ENCODE data around the gene MARCHF11.

Gene MARCHF11

GRCh38 chr5:16050414-16050813 is 129.2 kb downstream of the MARCHF11 start:
- FAIRE-seq (no peak), DNase-seq (ENCODE audit: insufficient read length) (no peak)
- TF ChIP-seq TAF1 (IDR thresholded peaks at IDR 0.05; ENCODE audit: borderline replicate concordance, low read depth, low read length), result no peak
- TF ChIP-seq POLR2A (IDR thresholded peaks at IDR 0.05; ENCODE audit: low read depth, low read length), result no peak
- no peak for TF ChIP-seq POLR2AphosphoS5 (IDR thresholded peaks at IDR 0.05; ENCODE audit: low read depth, low read length)

GRCh38 chr5:16049761-16050160 is 129.8 kb downstream of the MARCHF11 start:
- FAIRE-seq (no peak), DNase-seq (ENCODE audit: insufficient read length) (no peak)
- no peak for TF ChIP-seq POLR2A (IDR thresholded peaks at IDR 0.05; ENCODE audit: low read depth, low read length)
- TF ChIP-seq TAF1 (IDR thresholded peaks at IDR 0.05; ENCODE audit: borderline replicate concordance, low read depth, low read length), result no peak
- no peak for TF ChIP-seq POLR2AphosphoS5 (IDR thresholded peaks at IDR 0.05; ENCODE audit: low read depth, low read length)

- TF ChIP-seq POLR2AphosphoS5 (IDR thresholded peaks at IDR 0.05; ENCODE audit: low read depth, low read length), result no peak
- DNase-seq (ENCODE audit: insufficient read length) (no peak), FAIRE-seq (no peak)
Measured at GRCh38 chr5:16048132-16048531, 131.5 kb downstream of the MARCHF11 start.

GRCh38 chr5:16043349-16043965 is 136.1 kb downstream of the MARCHF11 start:
- DNase-seq (ENCODE audit: insufficient read length), result no peak
- no peak for TF ChIP-seq POLR2A (IDR thresholded peaks at IDR 0.05; ENCODE audit: low read depth, low read length)
- no peak for FAIRE-seq

GRCh38 chr5:16037121-16037845 is 142.3 kb downstream of the MARCHF11 start:
- no peak for DNase-seq (ENCODE audit: insufficient read length)
- FAIRE-seq, result no peak
- TF ChIP-seq TAF1 (IDR thresholded peaks at IDR 0.05; ENCODE audit: borderline replicate concordance, low read depth, low read length) (no peak), POLR2A (IDR thresholded peaks at IDR 0.05; ENCODE audit: low read depth, low read length) (no peak), POLR2AphosphoS5 (IDR thresholded peaks at IDR 0.05; ENCODE audit: low read depth, low read length) (no peak)

GRCh38 chr5:16034319-16035001 is 145.1 kb downstream of the MARCHF11 start:
- DNase-seq (ENCODE audit: insufficient read length) (no peak), FAIRE-seq (no peak)
- TF ChIP-seq TAF1 (IDR thresholded peaks at IDR 0.05; ENCODE audit: borderline replicate concordance, low read depth, low read length) (no peak), POLR2AphosphoS5 (IDR thresholded peaks at IDR 0.05; ENCODE audit: low read depth, low read length) (no peak), POLR2A (IDR thresholded peaks at IDR 0.05; ENCODE audit: low read depth, low read length) (no peak)

- DNase-seq (ENCODE audit: insufficient read length), result no peak
- FAIRE-seq, result no peak
- TF ChIP-seq POLR2A (IDR thresholded peaks at IDR 0.05; ENCODE audit: low read depth, low read length) (no peak), TAF1 (IDR thresholded peaks at IDR 0.05; ENCODE audit: borderline replicate concordance, low read depth, low read length) (no peak), POLR2AphosphoS5 (IDR thresholded peaks at IDR 0.05; ENCODE audit: low read depth, low read length) (no peak)
Measured at GRCh38 chr5:16033187-16033925, 146.2 kb downstream of the MARCHF11 start.

- no peak for DNase-seq (ENCODE audit: insufficient read length)
- no peak for FAIRE-seq
- no peak for TF ChIP-seq POLR2A (IDR thresholded peaks at IDR 0.05; ENCODE audit: low read depth, low read length)
- no peak for TF ChIP-seq TAF1 (IDR thresholded peaks at IDR 0.05; ENCODE audit: borderline replicate concordance, low read depth, low read length)
- no peak for TF ChIP-seq POLR2AphosphoS5 (IDR thresholded peaks at IDR 0.05; ENCODE audit: low read depth, low read length)
Measured at GRCh38 chr5:16028708-16029107, 150.9 kb downstream of the MARCHF11 start.

GRCh38 chr5:16025681-16026080 is 153.9 kb downstream of the MARCHF11 start:
- no peak for DNase-seq (ENCODE audit: insufficient read length)
- TF ChIP-seq POLR2AphosphoS5 (IDR thresholded peaks at IDR 0.05; ENCODE audit: low read depth, low read length) (no peak), POLR2A (IDR thresholded peaks at IDR 0.05; ENCODE audit: low read depth, low read length) (no peak), TAF1 (IDR thresholded peaks at IDR 0.05; ENCODE audit: borderline replicate concordance, low read depth, low read length) (no peak)
- FAIRE-seq, result no peak

- no peak for DNase-seq (ENCODE audit: insufficient read length)
- TF ChIP-seq TAF1 (IDR thresholded peaks at IDR 0.05; ENCODE audit: borderline replicate concordance, low read depth, low read length), result no peak
- TF ChIP-seq POLR2AphosphoS5 (IDR thresholded peaks at IDR 0.05; ENCODE audit: low read depth, low read length), result no peak
- no peak for TF ChIP-seq POLR2A (IDR thresholded peaks at IDR 0.05; ENCODE audit: low read depth, low read length)
- FAIRE-seq, result no peak
Measured at GRCh38 chr5:16018970-16019369, 160.6 kb downstream of the MARCHF11 start.

- FAIRE-seq (no peak), DNase-seq (ENCODE audit: insufficient read length) (no peak)
- no peak for TF ChIP-seq POLR2AphosphoS5 (IDR thresholded peaks at IDR 0.05; ENCODE audit: low read depth, low read length)
- no peak for TF ChIP-seq TAF1 (IDR thresholded peaks at IDR 0.05; ENCODE audit: borderline replicate concordance, low read depth, low read length)
- TF ChIP-seq POLR2A (IDR thresholded peaks at IDR 0.05; ENCODE audit: low read depth, low read length), result no peak
Measured at GRCh38 chr5:16017720-16018119, 161.9 kb downstream of the MARCHF11 start.
